ENCODE data around the gene PTBP1. TPM values are rescaled to one million over a fixed set of nuclear protein-coding genes. Genes with fewer than 3 reads are reported as not detected.

PTBP1 gene
- total and polyA plus RNA-seq, 9 of the 15 experiments (the other 6 are each of a cell fraction or from before 2014, with no cell fraction given) = 14.0 to 759 (median 234) TPM

DNA sequence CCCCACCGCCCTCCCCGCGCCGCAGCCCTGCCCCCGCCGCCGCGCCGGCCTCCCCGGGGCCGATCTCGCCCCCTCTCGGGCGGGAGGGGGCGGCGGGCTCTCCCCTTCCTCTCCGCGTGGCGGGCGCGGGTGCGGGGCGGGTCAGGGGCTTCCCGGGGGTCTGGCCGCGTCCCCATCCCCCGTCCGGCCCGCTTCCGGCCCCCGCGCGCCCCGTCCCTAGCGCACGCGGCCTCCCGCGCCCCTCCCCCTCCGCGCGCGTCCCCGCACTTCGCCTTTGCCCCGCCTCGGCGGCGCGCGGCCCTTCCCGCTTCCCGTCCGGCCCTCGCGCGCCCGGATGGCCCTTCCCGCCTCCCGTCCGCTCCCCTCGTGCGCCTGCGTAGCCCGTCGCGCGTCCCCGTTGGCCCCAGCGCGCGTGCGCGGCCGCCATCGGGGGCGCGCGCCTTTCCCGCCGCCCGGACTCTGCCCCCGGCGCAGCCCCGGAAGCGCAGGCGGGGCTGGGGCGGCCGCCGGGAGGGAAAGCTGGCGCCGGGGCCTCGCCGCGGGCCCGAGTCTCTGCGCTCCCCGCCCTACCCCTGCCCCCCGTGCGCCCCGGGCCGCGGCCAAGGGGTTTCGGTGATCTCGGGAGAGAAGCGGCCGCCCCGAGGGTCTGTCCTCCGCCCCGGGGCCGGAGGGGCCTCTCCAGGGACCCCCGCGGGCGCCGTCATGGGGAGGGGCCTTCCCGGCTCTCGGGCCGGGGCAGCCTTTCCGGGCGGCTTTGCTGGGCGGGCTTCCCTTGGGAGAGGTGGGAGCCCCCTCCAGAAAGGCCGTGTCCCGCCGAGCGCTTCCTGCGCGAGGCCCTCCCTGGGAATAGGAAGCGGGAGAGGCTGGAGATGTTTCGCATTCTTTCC lies 519 bp downstream of the PTBP1 start (continued):
- TF ChIP-seq, protein P1, sequence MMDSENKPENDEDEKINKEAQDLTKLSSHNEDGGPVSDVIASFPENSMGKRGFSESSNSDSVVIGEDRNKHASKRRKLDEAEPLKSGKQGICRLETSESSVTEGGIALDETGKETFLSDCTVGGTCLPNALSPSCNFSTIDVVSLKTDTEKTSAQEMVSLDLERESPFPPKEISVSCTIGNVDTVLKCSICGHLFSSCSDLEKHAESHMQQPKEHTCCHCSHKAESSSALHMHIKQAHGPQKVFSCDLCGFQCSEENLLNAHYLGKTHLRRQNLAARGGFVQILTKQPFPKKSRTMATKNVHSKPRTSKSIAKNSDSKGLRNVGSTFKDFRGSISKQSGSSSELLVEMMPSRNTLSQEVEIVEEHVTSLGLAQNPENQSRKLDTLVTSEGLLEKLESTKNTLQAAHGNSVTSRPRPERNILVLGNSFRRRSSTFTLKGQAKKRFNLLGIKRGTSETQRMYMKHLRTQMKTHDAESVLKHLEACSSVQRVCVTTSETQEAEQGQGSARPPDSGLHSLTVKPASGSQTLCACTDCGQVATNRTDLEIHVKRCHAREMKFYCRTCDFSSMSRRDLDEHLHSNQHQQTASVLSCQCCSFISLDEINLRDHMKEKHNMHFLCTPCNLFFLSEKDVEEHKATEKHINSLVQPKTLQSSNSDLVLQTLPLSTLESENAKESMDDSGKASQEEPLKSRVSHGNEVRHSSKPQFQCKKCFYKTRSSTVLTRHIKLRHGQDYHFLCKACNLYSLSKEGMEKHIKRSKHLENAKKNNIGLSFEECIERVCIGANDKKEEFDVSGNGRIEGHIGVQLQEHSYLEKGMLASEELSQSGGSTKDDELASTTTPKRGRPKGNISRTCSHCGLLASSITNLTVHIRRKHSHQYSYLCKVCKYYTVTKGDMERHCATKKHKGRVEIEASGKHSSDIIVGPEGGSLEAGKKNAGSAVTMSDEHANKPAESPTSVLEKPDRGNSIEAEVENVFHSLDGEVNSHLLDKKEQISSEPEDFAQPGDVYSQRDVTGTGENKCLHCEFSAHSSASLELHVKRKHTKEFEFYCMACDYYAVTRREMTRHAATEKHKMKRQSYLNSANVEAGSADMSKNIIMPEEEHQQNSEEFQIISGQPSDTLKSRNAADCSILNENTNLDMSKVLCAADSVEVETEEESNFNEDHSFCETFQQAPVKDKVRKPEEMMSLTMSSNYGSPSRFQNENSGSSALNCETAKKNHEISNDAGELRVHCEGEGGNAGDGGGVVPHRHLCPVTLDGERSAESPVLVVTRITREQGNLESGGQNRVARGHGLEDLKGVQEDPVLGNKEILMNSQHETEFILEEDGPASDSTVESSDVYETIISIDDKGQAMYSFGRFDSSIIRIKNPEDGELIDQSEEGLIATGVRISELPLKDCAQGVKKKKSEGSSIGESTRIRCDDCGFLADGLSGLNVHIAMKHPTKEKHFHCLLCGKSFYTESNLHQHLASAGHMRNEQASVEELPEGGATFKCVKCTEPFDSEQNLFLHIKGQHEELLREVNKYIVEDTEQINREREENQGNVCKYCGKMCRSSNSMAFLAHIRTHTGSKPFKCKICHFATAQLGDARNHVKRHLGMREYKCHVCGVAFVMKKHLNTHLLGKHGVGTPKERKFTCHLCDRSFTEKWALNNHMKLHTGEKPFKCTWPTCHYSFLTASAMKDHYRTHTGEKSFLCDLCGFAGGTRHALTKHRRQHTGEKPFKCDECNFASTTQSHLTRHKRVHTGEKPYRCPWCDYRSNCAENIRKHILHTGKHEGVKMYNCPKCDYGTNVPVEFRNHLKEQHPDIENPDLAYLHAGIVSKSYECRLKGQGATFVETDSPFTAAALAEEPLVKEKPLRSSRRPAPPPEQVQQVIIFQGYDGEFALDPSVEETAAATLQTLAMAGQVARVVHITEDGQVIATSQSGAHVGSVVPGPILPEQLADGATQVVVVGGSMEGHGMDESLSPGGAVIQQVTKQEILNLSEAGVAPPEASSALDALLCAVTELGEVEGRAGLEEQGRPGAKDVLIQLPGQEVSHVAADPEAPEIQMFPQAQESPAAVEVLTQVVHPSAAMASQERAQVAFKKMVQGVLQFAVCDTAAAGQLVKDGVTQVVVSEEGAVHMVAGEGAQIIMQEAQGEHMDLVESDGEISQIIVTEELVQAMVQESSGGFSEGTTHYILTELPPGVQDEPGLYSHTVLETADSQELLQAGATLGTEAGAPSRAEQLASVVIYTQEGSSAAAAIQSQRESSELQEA (IDR thresholded peaks at IDR 0.05; ENCODE audit: low read depth) = peak; percentile 61; the same call in 1 of the 2 replicates
- no peak for TF ChIP-seq FOXK1 (CRISPR knock-in tag; IDR thresholded peaks at IDR 0.05; ENCODE audit: borderline replicate concordance)
- TF ChIP-seq, protein P2, sequence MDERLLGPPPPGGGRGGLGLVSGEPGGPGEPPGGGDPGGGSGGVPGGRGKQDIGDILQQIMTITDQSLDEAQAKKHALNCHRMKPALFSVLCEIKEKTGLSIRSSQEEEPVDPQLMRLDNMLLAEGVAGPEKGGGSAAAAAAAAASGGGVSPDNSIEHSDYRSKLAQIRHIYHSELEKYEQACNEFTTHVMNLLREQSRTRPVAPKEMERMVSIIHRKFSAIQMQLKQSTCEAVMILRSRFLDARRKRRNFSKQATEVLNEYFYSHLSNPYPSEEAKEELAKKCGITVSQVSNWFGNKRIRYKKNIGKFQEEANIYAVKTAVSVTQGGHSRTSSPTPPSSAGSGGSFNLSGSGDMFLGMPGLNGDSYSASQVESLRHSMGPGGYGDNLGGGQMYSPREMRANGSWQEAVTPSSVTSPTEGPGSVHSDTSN (CRISPR knock-in tag; IDR thresholded peaks at IDR 0.05; ENCODE audit: low read depth) = no peak
- TF ChIP-seq, protein P2 (tag; conservative IDR thresholded peaks at IDR 0.05; ENCODE audit: low read depth) = no peak
- TF ChIP-seq, protein P3, sequence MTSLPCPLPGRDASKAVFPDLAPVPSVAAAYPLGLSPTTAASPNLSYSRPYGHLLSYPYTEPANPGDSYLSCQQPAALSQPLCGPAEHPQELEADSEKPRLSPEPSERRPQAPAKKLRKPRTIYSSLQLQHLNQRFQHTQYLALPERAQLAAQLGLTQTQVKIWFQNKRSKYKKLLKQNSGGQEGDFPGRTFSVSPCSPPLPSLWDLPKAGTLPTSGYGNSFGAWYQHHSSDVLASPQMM (CRISPR knock-in tag; IDR thresholded peaks at IDR 0.05) = no peak
- TF ChIP-seq, protein P4, sequence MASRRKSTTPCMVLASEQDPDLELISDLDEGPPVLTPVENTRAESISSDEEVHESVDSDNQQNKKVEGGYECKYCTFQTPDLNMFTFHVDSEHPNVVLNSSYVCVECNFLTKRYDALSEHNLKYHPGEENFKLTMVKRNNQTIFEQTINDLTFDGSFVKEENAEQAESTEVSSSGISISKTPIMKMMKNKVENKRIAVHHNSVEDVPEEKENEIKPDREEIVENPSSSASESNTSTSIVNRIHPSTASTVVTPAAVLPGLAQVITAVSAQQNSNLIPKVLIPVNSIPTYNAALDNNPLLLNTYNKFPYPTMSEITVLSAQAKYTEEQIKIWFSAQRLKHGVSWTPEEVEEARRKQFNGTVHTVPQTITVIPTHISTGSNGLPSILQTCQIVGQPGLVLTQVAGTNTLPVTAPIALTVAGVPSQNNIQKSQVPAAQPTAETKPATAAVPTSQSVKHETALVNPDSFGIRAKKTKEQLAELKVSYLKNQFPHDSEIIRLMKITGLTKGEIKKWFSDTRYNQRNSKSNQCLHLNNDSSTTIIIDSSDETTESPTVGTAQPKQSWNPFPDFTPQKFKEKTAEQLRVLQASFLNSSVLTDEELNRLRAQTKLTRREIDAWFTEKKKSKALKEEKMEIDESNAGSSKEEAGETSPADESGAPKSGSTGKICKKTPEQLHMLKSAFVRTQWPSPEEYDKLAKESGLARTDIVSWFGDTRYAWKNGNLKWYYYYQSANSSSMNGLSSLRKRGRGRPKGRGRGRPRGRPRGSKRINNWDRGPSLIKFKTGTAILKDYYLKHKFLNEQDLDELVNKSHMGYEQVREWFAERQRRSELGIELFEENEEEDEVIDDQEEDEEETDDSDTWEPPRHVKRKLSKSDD (conservative IDR thresholded peaks at IDR 0.05; ENCODE audit: low read length) = no peak
- TF ChIP-seq HDAC2 (IDR thresholded peaks at IDR 0.05) = no peak
- no peak for TF ChIP-seq CHCHD3 (CRISPR knock-in tag; IDR thresholded peaks at IDR 0.05)
- TF ChIP-seq PCBP2 (IDR thresholded peaks at IDR 0.05; ENCODE audit: low read depth, low read length, poor library complexity, severe bottlenecking) = peak; percentile 91
- TF ChIP-seq, protein P5, sequence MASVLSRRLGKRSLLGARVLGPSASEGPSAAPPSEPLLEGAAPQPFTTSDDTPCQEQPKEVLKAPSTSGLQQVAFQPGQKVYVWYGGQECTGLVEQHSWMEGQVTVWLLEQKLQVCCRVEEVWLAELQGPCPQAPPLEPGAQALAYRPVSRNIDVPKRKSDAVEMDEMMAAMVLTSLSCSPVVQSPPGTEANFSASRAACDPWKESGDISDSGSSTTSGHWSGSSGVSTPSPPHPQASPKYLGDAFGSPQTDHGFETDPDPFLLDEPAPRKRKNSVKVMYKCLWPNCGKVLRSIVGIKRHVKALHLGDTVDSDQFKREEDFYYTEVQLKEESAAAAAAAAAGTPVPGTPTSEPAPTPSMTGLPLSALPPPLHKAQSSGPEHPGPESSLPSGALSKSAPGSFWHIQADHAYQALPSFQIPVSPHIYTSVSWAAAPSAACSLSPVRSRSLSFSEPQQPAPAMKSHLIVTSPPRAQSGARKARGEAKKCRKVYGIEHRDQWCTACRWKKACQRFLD (CRISPR knock-in tag; IDR thresholded peaks at IDR 0.05) = peak; percentile 80

Data from K562 (cell line).